ENCODE results near the gene ENTHD1. TPM values are rescaled to one million over a fixed set of nuclear protein-coding genes. Genes with fewer than 3 reads are reported as not detected.

ENTHD1 gene
- total and polyA plus RNA-seq, 2 of the 8 experiments (the other 6 are each of a cell fraction or from before 2014, with no cell fraction given), result not detected

- 0 out of 2 replicates have a peak overlapping the region, but pooled peaks have one; percentile 15 for H2AFZ ChIP-seq (ENCODE audit: low read length)
- no peak overlapping the region for H4K5ac ChIP-seq (ENCODE audit: insufficient read length, low read depth, low read length)
- no peaks in the 10 kb centered on the region for H3K9me3 ChIP-seq (ENCODE audit: insufficient read depth in 2 of 2, low read depth in 1 of 2, low read length in 1 of 2)
- ChIA-PET CTCF (ENCODE audit: partially characterized antibody) (no interaction called here), POLR2A (ENCODE audit: partially characterized antibody) (no interaction called here)
- no peak overlapping the region for H3K9ac ChIP-seq (replicated peaks in 1 of 4; ENCODE audit: extremely low read depth in 1 of 4, low read depth in 3 of 4, low read length in 3 of 4)
- H3K4me3 ChIP-seq (ENCODE audit: extremely low read depth in 1 of 4, insufficient read depth in 2 of 4, low read depth in 3 of 4, low read length in 4 of 4), result no peak overlapping the region
- H3K23me2 ChIP-seq (ENCODE audit: low read depth, low read length), result no peaks in the 10 kb centered on the region
- H3K56ac ChIP-seq (replicated peaks; ENCODE audit: insufficient read length, low read depth, low read length), result no peak overlapping the region
- no peaks in the 10 kb centered on the region for H3K79me2 ChIP-seq (ENCODE audit: control insufficient read depth in 1 of 2, insufficient read depth in 2 of 2, low read length in 2 of 2)
- no peak overlapping the region for H3K23ac ChIP-seq (ENCODE audit: insufficient read length)
- no peak for TF ChIP-seq GABPA (IDR thresholded peaks at IDR 0.05; ENCODE audit: borderline replicate concordance, insufficient read depth, low read length)
- no peak for TF ChIP-seq SP2 (IDR thresholded peaks at IDR 0.05; ENCODE audit: low read length)
- TF ChIP-seq SAP30 (IDR thresholded peaks at IDR 0.05; ENCODE audit: insufficient read depth, insufficient replicate concordance, low read length), result no peak
- TF ChIP-seq ZNF274 (IDR thresholded peaks at IDR 0.05; ENCODE audit: borderline replicate concordance, extremely low read depth, low read length), result no peak
- TF ChIP-seq PHF8 (conservative IDR thresholded peaks at IDR 0.05; ENCODE audit: low read depth, low read length), result no peak
- H3K27ac ChIP-seq (ENCODE audit: low read depth, low read length), result no peak overlapping the region
- H2BK5ac ChIP-seq (ENCODE audit: low read depth, low read length), result no peak overlapping the region
- H3K27me3 ChIP-seq (replicated peaks in 1 of 4; ENCODE audit: control insufficient read depth in 3 of 4, extremely low read depth in 1 of 4, insufficient read depth in 3 of 4, low read length in 3 of 4), result no peaks in the 10 kb centered on the region; a peak in 1 of 7 replicates
- H2BK12ac ChIP-seq (ENCODE audit: low read depth, low read length), result no peak overlapping the region
- no peak overlapping the region for H3K18ac ChIP-seq (ENCODE audit: extremely low read depth, low read length)
- H2BK15ac ChIP-seq (ENCODE audit: low read length), result no peak overlapping the region
- H2AK5ac ChIP-seq (ENCODE audit: low read depth, low read length), result no peak overlapping the region
- H4K20me1 ChIP-seq (replicated peaks in 1 of 2; ENCODE audit: control insufficient read depth in 1 of 2, insufficient read depth in 2 of 2, low read length in 2 of 2), result peaks cover 0 to 1% of the 10 kb centered on the region in 2 experiments
- no peak overlapping the region for H2BK20ac ChIP-seq (ENCODE audit: low read length)
- H3K4me2 ChIP-seq (ENCODE audit: insufficient read depth in 1 of 2, low read depth in 2 of 2, low read length in 2 of 2), result no peak overlapping the region
- H2BK120ac ChIP-seq (replicated peaks; ENCODE audit: low read depth, low read length), result no peak overlapping the region
- H3K4ac ChIP-seq (replicated peaks; ENCODE audit: insufficient read length, low read depth, low read length), result no peak overlapping the region
- H3K4me1 ChIP-seq (replicated peaks in 1 of 4; ENCODE audit: control insufficient read depth in 3 of 4, insufficient read depth in 4 of 4, low read length in 3 of 4), result no peaks in the 10 kb centered on the region
- WGBS, 2 experiments (ENCODE audit: extremely low coverage in 1 of 2, insufficient coverage in 1 of 2, insufficient read length in 1 of 2, insufficient replicate concordance in 2 of 2, low coverage in 1 of 2, low lambda C conversion rate in 2 of 2, missing lambda C conversion rate in 1 of 2), result 79% methylated on average over 4 of the region's 4 CpGs; no CpG with 5 or more reads in 1 of the 2 experiments
- FAIRE-seq, result no peak
- no peaks in the 10 kb centered on the region for H3K36me3 ChIP-seq (ENCODE audit: control insufficient read depth in 2 of 4, insufficient read depth in 4 of 4, low read length in 3 of 4)
- H4K8ac ChIP-seq (ENCODE audit: extremely low read depth, insufficient read depth, low read length), result no peak overlapping the region; the same call in 1 of the 2 replicates
- DNase-seq (ENCODE audit: low read depth in 1 of 2, low spot score in 2 of 2), result no peak
- H3K79me1 ChIP-seq (ENCODE audit: low read depth, low read length), result no peaks in the 10 kb centered on the region
- no peak overlapping the region for H4K91ac ChIP-seq (replicated peaks; ENCODE audit: insufficient read length, low read length)
- H3K14ac ChIP-seq (ENCODE audit: insufficient read length), result no peak overlapping the region
These were observed 119.5 kb downstream of the ENTHD1 start for GRCh38 chr22:39773976-39774539.

Data from H1 (cell line).